Breast epithelium (tissue), 3 donors: ENCODE data around the gene MTUS2.

Experiments used
- CTCF ChIP-seq, 3 donors: fragments of 450-650 bp; IDR thresholded peaks; one replicate each; pipeline ENCODE4 v1.5.1; 2016 to 2017; ENCODE audit warnings: antibody characterized with exemption in 3 of 3, mild to moderate bottlenecking in 3 of 3, moderate library complexity in 3 of 3
- POLR2AphosphoS5 ChIP-seq, 3 donors: sonication (generic); formaldehyde crosslinking; IDR thresholded peaks; one replicate each; pipeline ENCODE4 v1.6.1; 2017; ENCODE audit warnings: antibody characterized with exemption in 3 of 3

- TF ChIP-seq POLR2AphosphoS5 (IDR thresholded peaks at IDR 0.05): no peak
- TF ChIP-seq CTCF (IDR thresholded peaks at IDR 0.05): no peak
Observed at GRCh38 chr13:29270271-29270985, 450.3 kb downstream of the MTUS2 start.
